Endothelial cell of umbilical vein (primary cell): Measurements from ENCODE around the gene MT3. TPM values are rescaled to one million over a fixed set of nuclear protein-coding genes. Genes with fewer than 3 reads are reported as not detected.

ENCODE experiments used
- BruUV-seq: library from RNA; stranded (reverse); fragments of 400-500 nt; replicated peaks from 2 replicates; lab custom pipeline; 2021; lab: Mats Ljungman, UMichigan
- CTCF ChIA-PET: fragments of 300-600, 350-600 bp; sonication (Branson Sonifier 250); formaldehyde crosslinking; loops from one replicate; lab custom pipeline; 2021; ENCODE audit warnings: antibody characterized with exemption, inconsistent platforms; lab: Charles Lee
- POLR2A ChIA-PET: fragments of 300-600, 350-600 bp; sonication (Branson Sonifier 250); formaldehyde crosslinking; loops from one replicate; lab custom pipeline; 2021; ENCODE audit warnings: antibody characterized with exemption, inconsistent platforms; lab: Charles Lee
- DNase-seq: peaks from one replicate; pipeline ENCODE4 v3.0.0-alpha.2; 2011; ENCODE audit warnings: low read depth, low spot score
- FAIRE-seq: peaks from 2 replicates; lab custom pipeline; 2011; peaks lifted over from hg19 to GRCh38; lab: Jason Lieb, UNC
- H2AFZ ChIP-seq: 2 replicates; pipeline ENCODE4 v1.6.0; 2012; ENCODE audit warnings: low read depth, low read length, control low read depth, inconsistent platforms
- H3K27ac ChIP-seq: 2 replicates; pipeline ENCODE4 v1.5.1; 2011; ENCODE audit warnings: low read depth, mild to moderate bottlenecking, control low read depth, low read length, moderate library complexity; ENCODE audit not compliant: insufficient read depth
- H3K27me3 ChIP-seq, 2 experiments: 2 replicates each; pipeline versions ENCODE4 v1.6.0 to v1.6.1; 2011; ENCODE audit warnings: low read length in 2 of 2, mixed read lengths in 1 of 2; ENCODE audit not compliant: control insufficient read depth in 2 of 2, insufficient read depth in 2 of 2
- H3K36me3 ChIP-seq, 2 experiments: 2 replicates in 1 of 2; 3 replicates in 1 of 2; pipeline ENCODE4 v1.5.1; 2011; ENCODE audit warnings: low read length in 2 of 2, mild to moderate bottlenecking in 1 of 2, moderate library complexity in 1 of 2; ENCODE audit not compliant: control insufficient read depth in 2 of 2, insufficient read depth in 2 of 2; ENCODE audit errors: extremely low read depth in 1 of 2
- H3K4me1 ChIP-seq: 3 replicates; pipeline ENCODE4 v1.5.1; 2011; ENCODE audit warnings: mild to moderate bottlenecking, low read length; ENCODE audit not compliant: control insufficient read depth, insufficient read depth; ENCODE audit errors: extremely low read depth
- H3K4me2 ChIP-seq: 2 replicates; pipeline ENCODE4 v1.6.1; 2011; ENCODE audit warnings: low read length, control low read depth, mixed read lengths; ENCODE audit not compliant: insufficient read depth
- H3K4me3 ChIP-seq, 3 experiments: fragments of 200-600 bp in 1 of 3; sonication (generic), shearing (Covaris generic) in 1 of 3; replicated peaks in 1 of 3; 2 replicates each; pipeline ENCODE4 v1.5.1; 2011 to 2016; ENCODE audit warnings: control low read depth in 3 of 3, low read length in 3 of 3, mild to moderate bottlenecking in 2 of 3, inconsistent platforms in 1 of 3, low read depth in 1 of 3, moderate library complexity in 1 of 3; ENCODE audit not compliant: insufficient read depth in 1 of 3
- H3K79me2 ChIP-seq: 2 replicates; pipeline ENCODE4 v1.6.0; 2012; ENCODE audit warnings: low read length, inconsistent platforms; ENCODE audit not compliant: control insufficient read depth, insufficient read depth
- H3K9ac ChIP-seq: replicated peaks from 2 replicates; pipeline ENCODE3; 2011; ENCODE audit warnings: low read length, control low read depth; ENCODE audit not compliant: insufficient read depth; ENCODE audit errors: extremely low read depth
- H3K9me1 ChIP-seq: replicated peaks from 3 replicates; pipeline ENCODE4 v1.6.0; 2011; ENCODE audit warnings: mild to moderate bottlenecking, low read length; ENCODE audit not compliant: control insufficient read depth, insufficient read depth; ENCODE audit errors: extremely low read depth
- H3K9me3 ChIP-seq: replicated peaks from 2 replicates; pipeline ENCODE4 v1.5.1; 2012; ENCODE audit warnings: low read length, inconsistent platforms; ENCODE audit not compliant: control insufficient read depth, insufficient read depth
- H4K20me1 ChIP-seq: replicated peaks from 2 replicates; pipeline ENCODE3; 2011; ENCODE audit warnings: mild to moderate bottlenecking, low read length; ENCODE audit not compliant: control insufficient read depth, insufficient read depth; ENCODE audit errors: extremely low read depth
- EZH2 ChIP-seq: IDR thresholded peaks from 2 replicates; pipeline ENCODE4 v1.6.1; 2012; ENCODE audit warnings: borderline replicate concordance, low read depth, mild to moderate bottlenecking, moderate library complexity, low read length, inconsistent platforms; ENCODE audit not compliant: severe bottlenecking
- FOS ChIP-seq: IDR thresholded peaks from 2 replicates; pipeline ENCODE4 v1.6.1; 2011; ENCODE audit warnings: mild to moderate bottlenecking, low read length, moderate library complexity, borderline replicate concordance; ENCODE audit not compliant: insufficient read depth
- GATA2 ChIP-seq: IDR thresholded peaks from 2 replicates; pipeline ENCODE4 v1.7.0; 2011; ENCODE audit warnings: low read depth, mild to moderate bottlenecking, moderate library complexity, mixed read lengths, low read length; ENCODE audit not compliant: insufficient read length, insufficient read depth
- JUN ChIP-seq: IDR thresholded peaks from 2 replicates; pipeline ENCODE4 v1.6.1; 2011; ENCODE audit warnings: borderline replicate concordance, low read depth; ENCODE audit not compliant: insufficient read length, insufficient read depth
- MAX ChIP-seq: IDR thresholded peaks from 2 replicates; pipeline ENCODE4 v1.6.1; 2011; ENCODE audit not compliant: insufficient read depth, insufficient read length
- MYC ChIP-seq: IDR thresholded peaks from one replicate; pipeline ENCODE4 v1.6.1; 2011; ENCODE audit warnings: mild to moderate bottlenecking, low read depth, low read length
- POLR2A ChIP-seq: IDR thresholded peaks from 2 replicates; pipeline ENCODE4 v1.6.1; 2012; ENCODE audit warnings: low read depth, mild to moderate bottlenecking, control low read depth, low read length
- POLR2AphosphoS5 ChIP-seq: IDR thresholded peaks from 2 replicates; pipeline ENCODE4 v1.6.1; 2012; ENCODE audit warnings: low read depth, mild to moderate bottlenecking, control low read depth, low read length, moderate library complexity; ENCODE audit not compliant: insufficient read depth
- dilution Hi-C: fragments of 300-500 bp; cut with MboI; formaldehyde crosslinking; loops from one replicate; pipeline ENCODE4 v1.15.0; 2019; ENCODE audit warnings: low sequenced_read_pairs; ENCODE audit not compliant: extremely low pct_ligation_motif_present
- intact Hi-C: fragments of 100-400 bp; cut with micrococcal nuclease; formaldehyde crosslinking; loops from one replicate; pipeline ENCODE4 v1.10.0; 2022
- polyA plus RNA-seq, 4 experiments: library from polyadenylated mRNA; depleted of rRNA in 3 of 4; stranded (reverse) in 3 of 4; unstranded in 1 of 4; fragments of >200 nt; gene quantifications; 2 replicates each; pipeline versions ENCODE4 v1.2.1 to v1.2.3, GENCODE V29; 2011 to 2012; ENCODE audit warnings: missing spikeins in 1 of 4
- total RNA-seq: library from RNA; stranded (reverse); gene quantifications from 2 replicates; pipeline ENCODE4 v1.2.3, GENCODE V29; 2021
- TF ChIP-seq, protein P1 (sequence below), 2 donors: IDR thresholded peaks; 1 replicate in 1 of 2; 2 replicates in 1 of 2; pipeline ENCODE4 v1.5.1; 2011; ENCODE audit warnings: low read length in 2 of 2, mild to moderate bottlenecking in 2 of 2, moderate library complexity in 2 of 2, control low read depth in 1 of 2, inconsistent platforms in 1 of 2, low read depth in 1 of 2; ENCODE audit not compliant: insufficient read depth in 1 of 2; ENCODE audit errors: extremely low read depth in 1 of 2

MT3 gene
- total and polyA plus RNA-seq, 2 donors (not counting 3 experiments of a cell fraction or from before 2014, with no cell fraction given), result not detected

GRCh38 chr16:56628486-56629350, 39.4 kb downstream of the MT3 start:
- Histone ChIP-seq H3K9me3 (no peaks in the 10 kb centered on the region), H3K9me1 (no peaks in the 10 kb centered on the region), H2AFZ (no peak overlapping the region), H3K9ac (no peak overlapping the region), H3K27ac (no peak overlapping the region), H4K20me1 (no peaks in the 10 kb centered on the region), H3K36me3 (no peaks in the 10 kb centered on the region), H3K4me3 (no peak overlapping the region), H3K4me2 (no peak overlapping the region), H3K27me3 (peaks cover 0 to 2% of the 10 kb centered on the region in 2 experiments), H3K79me2 (peaks cover 12% of the 10 kb centered on the region), H3K4me1 (peaks cover 20% of the 10 kb centered on the region)
- BruUV-seq, result no TSS peak
- TF ChIP-seq MYC (no peak), JUN (no peak), EZH2 (no peak), GATA2 (no peak)
- ChIA-PET POLR2A (no interaction called here), CTCF (interaction anchor here (0.6 to 1.9 kb wide), 7 partner anchors 16 to 81 kb away, joined by 3 to 8 read pairs (median 4); partner anchors contain the start of gene MT2A)
- intact Hi-C loops (no loop called here), dilution Hi-C loops (no loop called here)
- FAIRE-seq, result no peak
- no peak for DNase-seq

DNA sequence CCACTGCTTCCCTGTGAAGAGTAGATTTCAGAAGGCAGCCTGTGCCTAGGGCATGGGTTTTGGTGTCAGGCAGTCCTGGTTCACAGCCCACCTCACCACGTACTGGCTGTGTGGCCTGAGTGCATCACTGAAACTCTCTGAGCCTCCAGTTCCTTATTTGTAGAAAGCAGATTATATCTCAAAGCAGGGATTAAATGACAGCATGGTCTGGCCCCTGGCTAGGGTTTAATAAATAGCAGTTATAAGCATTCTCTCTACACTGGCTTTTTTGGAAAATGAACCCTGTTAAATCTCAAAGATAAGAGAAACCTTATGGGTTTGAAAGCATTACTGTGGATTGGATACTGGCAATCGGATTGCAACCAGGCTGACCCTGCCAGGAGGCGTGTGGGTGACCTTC, 40.2 kb downstream of the MT3 start:
- peaks cover 20% of the 10 kb centered on the region for H3K4me1 ChIP-seq
- dilution Hi-C loops (no loop called here), intact Hi-C loops (no loop called here)
- ChIA-PET CTCF (interaction anchor here (1.0 to 1.9 kb wide), 2 partner anchors 26 to 72 kb away, joined by 5 to 8 read pairs; no protein-coding TSS in a partner anchor), POLR2A (no interaction called here)
- H3K27me3 ChIP-seq, result peaks cover 4 to 6% of the 10 kb centered on the region in 2 experiments
- TF ChIP-seq FOS (no peak), POLR2A (no peak), JUN (no peak), POLR2AphosphoS5 (no peak), EZH2 (no peak), MYC (no peak), GATA2 (no peak), MAX (no peak)
- TF ChIP-seq, protein P1, sequence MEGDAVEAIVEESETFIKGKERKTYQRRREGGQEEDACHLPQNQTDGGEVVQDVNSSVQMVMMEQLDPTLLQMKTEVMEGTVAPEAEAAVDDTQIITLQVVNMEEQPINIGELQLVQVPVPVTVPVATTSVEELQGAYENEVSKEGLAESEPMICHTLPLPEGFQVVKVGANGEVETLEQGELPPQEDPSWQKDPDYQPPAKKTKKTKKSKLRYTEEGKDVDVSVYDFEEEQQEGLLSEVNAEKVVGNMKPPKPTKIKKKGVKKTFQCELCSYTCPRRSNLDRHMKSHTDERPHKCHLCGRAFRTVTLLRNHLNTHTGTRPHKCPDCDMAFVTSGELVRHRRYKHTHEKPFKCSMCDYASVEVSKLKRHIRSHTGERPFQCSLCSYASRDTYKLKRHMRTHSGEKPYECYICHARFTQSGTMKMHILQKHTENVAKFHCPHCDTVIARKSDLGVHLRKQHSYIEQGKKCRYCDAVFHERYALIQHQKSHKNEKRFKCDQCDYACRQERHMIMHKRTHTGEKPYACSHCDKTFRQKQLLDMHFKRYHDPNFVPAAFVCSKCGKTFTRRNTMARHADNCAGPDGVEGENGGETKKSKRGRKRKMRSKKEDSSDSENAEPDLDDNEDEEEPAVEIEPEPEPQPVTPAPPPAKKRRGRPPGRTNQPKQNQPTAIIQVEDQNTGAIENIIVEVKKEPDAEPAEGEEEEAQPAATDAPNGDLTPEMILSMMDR (IDR thresholded peaks at IDR 0.05; ENCODE audit: extremely low read depth in 1 of 2, insufficient read depth in 1 of 2, low read depth in 1 of 2, low read length in 2 of 2), result no peak
- no peak overlapping the region for H2AFZ ChIP-seq
- H3K79me2 ChIP-seq, result peaks cover 12% of the 10 kb centered on the region
- no peak for FAIRE-seq
- no peaks in the 10 kb centered on the region for H3K36me3 ChIP-seq
- no peak overlapping the region for H3K9ac ChIP-seq
- H3K27ac ChIP-seq, result no peak overlapping the region
- no peaks in the 10 kb centered on the region for H3K9me1 ChIP-seq
- no peaks in the 10 kb centered on the region for H4K20me1 ChIP-seq
- no peak for DNase-seq
- no peak overlapping the region for H3K4me2 ChIP-seq
- BruUV-seq, result no TSS peak
- H3K9me3 ChIP-seq, result no peaks in the 10 kb centered on the region
- no peak overlapping the region for H3K4me3 ChIP-seq
